IgD-negative memory B cell (primary cell): Measurements from ENCODE around the gene PLAAT2. TPM values are rescaled to one million over a fixed set of nuclear protein-coding genes. Genes with fewer than 3 reads are reported as not detected.
"Not testable (repeated sequence)": the region's sequence is repeated elsewhere in the genome, so short reads cannot be mapped to it uniquely, and the experiment has no call there.

ENCODE experiments used
- H3K27ac Mint-ChIP-seq, 3 donors: one replicate each; pipeline ENCODE4 v1.8.0; 2020 to 2022; ENCODE audit warnings: mild to moderate bottlenecking in 3 of 3, mixed read lengths in 3 of 3, moderate library complexity in 1 of 3
- H3K27me3 Mint-ChIP-seq: one replicate; pipeline ENCODE4 v1.8.0; 2021; ENCODE audit warnings: mixed read lengths
- H3K36me3 Mint-ChIP-seq: one replicate; pipeline ENCODE4 v1.8.0; 2020; ENCODE audit warnings: mild to moderate bottlenecking, mixed read lengths
- H3K4me1 Mint-ChIP-seq, 3 donors: one replicate each; pipeline ENCODE4 v1.8.0; 2020 to 2022; ENCODE audit warnings: mixed read lengths in 3 of 3, mild to moderate bottlenecking in 1 of 3
- H3K4me3 Mint-ChIP-seq, 4 donors: one replicate each; pipeline ENCODE4 v1.8.0; 2020 to 2022; ENCODE audit warnings: mild to moderate bottlenecking in 4 of 4, mixed read lengths in 4 of 4, moderate library complexity in 3 of 4
- H3K9me3 Mint-ChIP-seq, 3 donors: one replicate each; pipeline ENCODE4 v1.8.0; 2020 to 2021; ENCODE audit warnings: mixed read lengths in 3 of 3, mild to moderate bottlenecking in 1 of 3
- polyA plus RNA-seq: library from polyadenylated mRNA; unstranded; fragments of 300-500 nt; fragmentation: Illumina TruSeq; gene quantifications from one replicate; pipeline ENCODE4 v1.2.3, GENCODE V29; 2021

The PLAAT2 gene
- polyA plus RNA-seq, 1 donor from 2014 or later: 6.4 TPM

- peaks cover 6% of the 10 kb centered on the region for H3K27me3 Mint-ChIP-seq
- H3K27ac Mint-ChIP-seq: no peak overlapping the region
- peaks cover 9 to 16% (median 13%) of the 10 kb centered on the region in 3 donors for H3K4me1 Mint-ChIP-seq
- H3K9me3 Mint-ChIP-seq: no peaks in the 10 kb centered on the region
- H3K4me3 Mint-ChIP-seq: no peak overlapping the region
- peaks cover 5% of the 10 kb centered on the region for H3K36me3 Mint-ChIP-seq
Observed at GRCh38 chr11:63548178-63548577, 15.0 kb downstream of the PLAAT2 start.

- Mint-ChIP-seq H3K36me3 (peaks cover 5% of the 10 kb centered on the region), H3K9me3 (no peaks in the 10 kb centered on the region), H3K4me1 (peaks cover 10 to 15% (median 14%) of the 10 kb centered on the region in 3 donors), H3K4me3 (no peak overlapping the region), H3K27me3 (peaks cover 6% of the 10 kb centered on the region), H3K27ac (no peak overlapping the region)
Observed at GRCh38 chr11:63547061-63547460, 16.1 kb downstream of the PLAAT2 start.

DNA sequence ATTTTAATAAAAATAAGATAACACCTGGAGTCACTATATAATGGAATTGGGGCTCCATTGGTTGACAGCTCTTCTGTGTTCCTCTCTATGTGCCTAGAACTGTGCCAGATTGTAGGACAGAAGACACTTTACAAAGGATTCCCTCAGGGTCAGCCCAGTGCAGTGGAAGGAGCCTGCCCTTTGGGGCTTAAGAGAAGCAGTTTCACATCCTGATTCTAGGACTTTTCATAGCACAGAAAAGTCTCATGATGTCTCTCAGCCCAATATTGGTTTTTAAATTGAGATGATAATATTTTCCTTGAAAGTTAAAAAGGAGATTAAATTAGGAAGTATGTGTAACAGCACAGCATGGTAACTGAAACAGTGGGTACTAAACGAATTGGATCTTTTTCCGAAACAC, 19.5 kb downstream of the PLAAT2 start:
- Mint-ChIP-seq H3K9me3 (no peaks in the 10 kb centered on the region), H3K36me3 (peaks cover 5% of the 10 kb centered on the region), H3K4me1 (peaks cover 15 to 19% (median 19%) of the 10 kb centered on the region in 3 donors), H3K27ac (peak overlapping the region in 2 of 3 donors; percentile 2 to 67), H3K27me3 (no peaks in the 10 kb centered on the region), H3K4me3 (no peak overlapping the region)

- H3K4me3 Mint-ChIP-seq, H3K9me3 Mint-ChIP-seq, H3K27me3 Mint-ChIP-seq, H3K36me3 Mint-ChIP-seq, H3K27ac Mint-ChIP-seq: not testable (repeated sequence)
- peaks cover 15 to 20% (median 19%) of the 10 kb centered on the region in 3 donors for H3K4me1 Mint-ChIP-seq
Observed at GRCh38 chr11:63542506-63542905, 20.7 kb downstream of the PLAAT2 start.

GRCh38 chr11:63537293-63538101, 25.7 kb downstream of the PLAAT2 start:
- peak overlapping the region; percentile 86 to 96 (median 94) for H3K4me3 Mint-ChIP-seq
- no peaks in the 10 kb centered on the region for H3K9me3 Mint-ChIP-seq
- H3K27ac Mint-ChIP-seq: peak overlapping the region; percentile 2 to 97 (median 83)
- H3K4me1 Mint-ChIP-seq: peaks cover 23 to 30% (median 29%) of the 10 kb centered on the region in 3 donors
- no peaks in the 10 kb centered on the region for H3K27me3 Mint-ChIP-seq
- H3K36me3 Mint-ChIP-seq: no peaks in the 10 kb centered on the region

- no peaks in the 10 kb centered on the region for H3K36me3 Mint-ChIP-seq
- no peaks in the 10 kb centered on the region for H3K27me3 Mint-ChIP-seq
- H3K9me3 Mint-ChIP-seq: no peaks in the 10 kb centered on the region
- peaks cover 27 to 34% (median 33%) of the 10 kb centered on the region in 3 donors for H3K4me1 Mint-ChIP-seq
- peak within 1 kb of the TSS; percentile 83 to 97 (median 92) for H3K27ac Mint-ChIP-seq
- peak within 1 kb of the TSS; percentile 86 to 96 (median 94) for H3K4me3 Mint-ChIP-seq
Observed at GRCh38 chr11:63536669-63537292, 26.4 kb downstream of the PLAAT2 start, which contains the start of gene PLAAT4. Gene PLAAT4 (plus strand): TSS chr11:63536808. CDS start chr11:63536869, 61 bp downstream.

- Mint-ChIP-seq H3K27me3 (no peaks in the 10 kb centered on the region), H3K9me3 (no peaks in the 10 kb centered on the region), H3K36me3 (no peaks in the 10 kb centered on the region), H3K4me3 (peak overlapping the region in 3 of 4 donors; percentile 93 to 96 (median 95)), H3K4me1 (peaks cover 33 to 40% (median 37%) of the 10 kb centered on the region in 3 donors), H3K27ac (peak overlapping the region in 1 of 3 donors; percentile 97)
Observed at GRCh38 chr11:63535734-63536133, 27.4 kb downstream of the PLAAT2 start.

GRCh38 chr11:63534895-63535461, 28.2 kb downstream of the PLAAT2 start:
- H3K4me1 Mint-ChIP-seq: peaks cover 30 to 37% (median 37%) of the 10 kb centered on the region in 3 donors
- no peaks in the 10 kb centered on the region for H3K36me3 Mint-ChIP-seq
- H3K4me3 Mint-ChIP-seq: peak overlapping the region; percentile 25 to 88 (median 38)
- peak overlapping the region in 2 of 3 donors; percentile 2 to 34 for H3K27ac Mint-ChIP-seq
- no peaks in the 10 kb centered on the region for H3K9me3 Mint-ChIP-seq
- H3K27me3 Mint-ChIP-seq: no peaks in the 10 kb centered on the region

DNA sequence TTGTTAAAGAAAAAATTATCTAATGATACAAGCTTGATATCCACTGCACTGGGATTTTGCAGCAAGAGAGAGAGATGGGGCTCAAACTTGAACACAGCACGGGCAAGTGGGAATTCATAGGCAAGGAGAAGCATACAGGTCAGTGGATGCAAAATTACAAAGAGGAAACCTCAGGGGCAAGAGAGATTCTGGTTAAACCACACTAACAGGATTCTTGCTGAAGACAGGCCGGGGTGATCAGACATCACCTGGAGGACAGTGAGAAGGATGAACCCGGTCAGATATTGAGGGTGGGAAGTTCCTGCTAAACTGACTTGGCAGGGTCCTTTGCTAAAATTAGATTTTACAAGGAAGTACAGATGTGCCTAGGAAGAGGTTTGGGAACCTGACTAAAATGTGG, 29.1 kb downstream of the PLAAT2 start:
- peak overlapping the region in 1 of 3 donors; percentile 33 for H3K27ac Mint-ChIP-seq

DNA sequence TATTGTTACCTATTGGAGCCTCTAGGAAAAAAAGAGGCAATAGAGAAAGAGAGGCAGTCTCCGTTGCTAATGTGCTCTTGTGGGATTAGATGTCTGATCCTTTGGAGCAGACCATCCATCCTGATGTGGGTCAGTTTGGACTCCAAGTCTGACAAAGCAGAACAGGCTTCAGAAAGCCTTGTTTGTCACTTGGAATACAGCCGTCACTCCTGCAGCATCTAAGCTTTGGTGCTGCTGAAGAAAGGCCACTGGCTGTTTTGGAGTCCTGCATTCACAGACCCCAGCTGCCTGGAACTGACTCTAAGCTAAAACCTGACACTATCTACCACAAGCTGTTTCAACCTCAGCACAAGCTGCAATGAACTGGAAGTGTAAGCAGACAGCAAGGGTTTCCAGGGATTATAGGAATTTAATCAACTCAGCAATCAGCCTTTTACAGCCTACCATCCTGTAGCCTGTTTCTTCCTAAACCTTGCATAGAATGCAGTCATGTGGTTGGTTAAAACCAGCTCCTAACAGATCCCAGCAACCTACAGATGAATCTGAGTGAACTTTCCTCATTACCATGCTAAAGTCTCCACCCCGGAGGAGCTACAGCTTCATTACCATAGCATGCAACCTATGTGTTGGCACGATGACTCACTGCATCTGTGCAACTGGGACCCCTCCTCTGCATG, 30.2 kb downstream of the PLAAT2 start:
- Mint-ChIP-seq H3K4me3 (peak overlapping the region in 1 of 4 donors; percentile 73), H3K27ac (no peak overlapping the region), H3K9me3 (no peaks in the 10 kb centered on the region), H3K4me1 (peaks cover 30 to 47% (median 35%) of the 10 kb centered on the region in 3 donors), H3K27me3 (no peaks in the 10 kb centered on the region), H3K36me3 (no peaks in the 10 kb centered on the region)

More for the DNA sequence above, 29.1 kb downstream of the PLAAT2 start:
- H3K27me3 Mint-ChIP-seq: no peaks in the 10 kb centered on the region
- H3K36me3 Mint-ChIP-seq: no peaks in the 10 kb centered on the region
- H3K4me3 Mint-ChIP-seq: peak overlapping the region in 1 of 4 donors; percentile 4
- H3K4me1 Mint-ChIP-seq: peaks cover 30 to 43% (median 36%) of the 10 kb centered on the region in 3 donors
- no peaks in the 10 kb centered on the region for H3K9me3 Mint-ChIP-seq

DNA sequence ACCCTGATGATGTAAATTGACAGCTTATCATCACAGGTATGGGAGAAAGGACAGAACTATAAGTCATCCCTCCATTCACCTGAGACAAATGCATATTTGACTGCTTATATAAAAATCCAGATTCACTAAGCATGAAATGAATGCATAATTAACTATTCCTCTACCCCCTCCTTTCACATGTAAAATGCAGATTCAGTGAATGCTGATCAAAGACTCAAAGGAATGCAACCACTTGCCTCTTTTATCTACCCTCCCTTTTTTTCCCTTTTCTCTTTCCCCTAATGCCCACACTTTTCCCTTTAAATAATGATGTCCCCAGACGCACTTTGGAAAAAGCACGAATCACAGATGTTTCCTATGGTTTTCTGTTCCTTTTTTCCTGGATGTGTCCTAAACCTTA, 31.1 kb downstream of the PLAAT2 start:
- H3K4me3 Mint-ChIP-seq: peak overlapping the region in 1 of 4 donors; percentile 85

GRCh38 chr11:63531074-63531792, 31.9 kb downstream of the PLAAT2 start:
- not testable (repeated sequence) for H3K36me3 Mint-ChIP-seq

More for the DNA sequence above, 31.1 kb downstream of the PLAAT2 start:
- H3K36me3 Mint-ChIP-seq: no peaks in the 10 kb centered on the region
- H3K27me3 Mint-ChIP-seq: peaks cover 2% of the 10 kb centered on the region
- no peak overlapping the region for H3K27ac Mint-ChIP-seq
- H3K9me3 Mint-ChIP-seq: no peaks in the 10 kb centered on the region
- H3K4me1 Mint-ChIP-seq: peaks cover 25 to 43% (median 32%) of the 10 kb centered on the region in 3 donors

DNA sequence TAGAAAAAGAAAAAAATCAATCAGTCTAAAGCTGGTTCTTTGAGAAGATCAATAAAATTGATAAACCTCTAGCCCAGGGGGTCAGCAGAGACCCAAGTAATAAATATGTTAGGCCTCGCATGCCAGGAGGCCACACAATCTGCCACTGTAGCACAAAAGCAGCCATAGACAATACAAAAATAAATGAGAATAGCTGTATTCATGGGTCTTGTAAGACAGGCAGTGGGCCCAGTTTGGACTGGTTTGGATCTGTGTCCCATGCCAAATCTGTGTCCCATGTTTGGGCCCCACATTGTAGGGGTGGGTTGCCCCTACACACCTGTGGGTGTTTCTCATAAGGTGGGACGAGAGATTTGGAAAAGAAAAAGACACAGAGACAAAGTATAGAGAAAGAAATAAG, 33.2 kb downstream of the PLAAT2 start:
- Mint-ChIP-seq H3K4me3 (no peak overlapping the region), H3K9me3 (no peaks in the 10 kb centered on the region), H3K4me1 (peaks cover 16 to 33% (median 16%) of the 10 kb centered on the region in 3 donors), H3K27me3 (peaks cover 2% of the 10 kb centered on the region), H3K27ac (peak overlapping the region in 1 of 3 donors; percentile 13), H3K36me3 (no peaks in the 10 kb centered on the region)

More at GRCh38 chr11:63531074-63531792, 31.9 kb downstream of the PLAAT2 start:
- H3K27ac Mint-ChIP-seq: peak overlapping the region in 2 of 3 donors; percentile 6 to 53
- H3K4me1 Mint-ChIP-seq: peaks cover 20 to 35% (median 24%) of the 10 kb centered on the region in 3 donors
- not testable (repeated sequence) for H3K9me3 Mint-ChIP-seq, H3K27me3 Mint-ChIP-seq
- H3K4me3 Mint-ChIP-seq: peak overlapping the region in 3 of 4 donors; percentile 8 to 76 (median 73)

DNA sequence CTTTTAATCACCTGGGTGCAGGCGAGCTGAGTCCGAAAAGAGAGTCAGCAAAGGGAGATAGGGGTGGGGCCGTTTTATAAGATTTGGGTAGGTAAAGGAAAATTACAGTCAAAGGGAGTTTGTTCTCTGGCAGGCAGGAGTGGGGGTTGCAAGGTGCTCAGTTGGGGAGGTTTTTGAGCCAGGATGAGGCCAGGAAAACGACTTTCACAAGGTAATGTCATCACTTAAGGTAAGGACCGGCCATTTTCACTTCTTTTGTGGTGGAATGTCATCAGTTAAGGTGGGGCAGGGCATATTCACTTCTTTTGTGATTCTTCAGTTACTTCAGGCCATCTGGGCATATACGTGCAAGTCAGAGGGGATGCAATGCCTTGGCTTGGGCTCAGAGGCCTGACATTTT, 33.8 kb downstream of the PLAAT2 start:
- not testable (repeated sequence) for H3K36me3 Mint-ChIP-seq
- H3K4me1 Mint-ChIP-seq: peaks cover 13 to 30% (median 15%) of the 10 kb centered on the region in 3 donors

More for the DNA sequence above, 33.8 kb downstream of the PLAAT2 start:
- not testable (repeated sequence) for H3K27me3 Mint-ChIP-seq, H3K9me3 Mint-ChIP-seq, H3K4me3 Mint-ChIP-seq
- peak overlapping the region in 1 of 3 donors; percentile 65 for H3K27ac Mint-ChIP-seq
